NAMALWA (cell line): ENCODE data around the gene CTAGE6.
A peak's percentile ranks its signal among the peaks of the same experiment; 100 is the strongest.
"Not testable (repeated sequence)": the region's sequence is repeated elsewhere in the genome, so short reads cannot be mapped to it uniquely, and the experiment has no call there.

ENCODE experiments used
- DNase-seq: peaks from one replicate; pipeline ENCODE4 v3.0.0-alpha.2; 2015; ENCODE audit warnings: low spot score

The CTAGE6 gene

DNA sequence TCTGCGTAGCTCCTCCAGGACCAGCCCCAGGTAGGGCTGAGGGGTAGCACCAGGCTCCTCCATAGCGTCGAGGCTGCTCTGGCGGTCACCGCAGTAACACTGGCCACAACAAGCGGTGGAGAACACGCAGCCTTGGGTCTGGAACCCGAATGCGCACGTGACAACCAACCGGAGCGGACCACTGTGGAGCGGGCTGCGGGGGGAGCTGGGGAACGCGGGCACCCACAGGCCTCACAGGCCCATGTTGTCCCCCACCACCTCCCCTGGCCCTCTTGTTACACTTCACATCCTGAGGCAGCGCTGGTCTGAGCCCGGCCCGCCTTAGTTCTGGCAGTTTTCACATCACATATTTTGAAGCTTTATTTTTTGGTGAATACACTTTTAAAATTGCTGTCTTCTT, at the start of gene CTAGE6:
TSS of gene CTAGE6 (minus strand) at position 101 of the 400 bp plus-strand sequence. CDS start at position 63, 38 bp downstream.
- DNase-seq = not testable (repeated sequence)

GRCh38 chr7:143806664-143807071, 49.2 kb upstream of the CTAGE6 start:
- DNase-seq = not testable (repeated sequence)

- DNase-seq = not testable (repeated sequence)
Measured at GRCh38 chr7:143797896-143798290, 40.4 kb upstream of the CTAGE6 start.

- DNase-seq = not testable (repeated sequence)
Measured at GRCh38 chr7:143797119-143797895, 39.8 kb upstream of the CTAGE6 start.

GRCh38 chr7:143795653-143796052, 38.2 kb upstream of the CTAGE6 start:
- DNase-seq = not testable (repeated sequence)

DNA sequence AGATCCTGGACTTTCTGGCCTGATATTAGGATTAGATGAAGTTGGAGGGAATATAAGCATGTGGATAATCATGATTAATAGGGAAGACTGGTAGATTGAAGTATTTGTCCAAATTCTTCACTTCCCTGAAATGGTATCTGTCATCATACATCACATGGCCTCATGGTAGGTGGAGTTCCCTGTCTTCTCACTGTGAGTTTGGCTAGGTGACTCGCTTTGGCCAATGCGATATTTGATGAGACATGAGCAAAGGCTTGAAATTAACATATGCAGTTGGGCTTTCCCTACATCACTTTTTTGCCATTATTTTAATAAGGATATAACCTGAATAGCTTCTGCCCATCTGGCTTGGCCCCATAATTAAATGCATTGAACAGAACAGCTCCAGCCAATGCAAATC, 35.1 kb upstream of the CTAGE6 start:
- not testable (repeated sequence) for DNase-seq

GRCh38 chr7:143785415-143786182, 28.1 kb upstream of the CTAGE6 start:
- DNase-seq = not testable (repeated sequence)

DNA sequence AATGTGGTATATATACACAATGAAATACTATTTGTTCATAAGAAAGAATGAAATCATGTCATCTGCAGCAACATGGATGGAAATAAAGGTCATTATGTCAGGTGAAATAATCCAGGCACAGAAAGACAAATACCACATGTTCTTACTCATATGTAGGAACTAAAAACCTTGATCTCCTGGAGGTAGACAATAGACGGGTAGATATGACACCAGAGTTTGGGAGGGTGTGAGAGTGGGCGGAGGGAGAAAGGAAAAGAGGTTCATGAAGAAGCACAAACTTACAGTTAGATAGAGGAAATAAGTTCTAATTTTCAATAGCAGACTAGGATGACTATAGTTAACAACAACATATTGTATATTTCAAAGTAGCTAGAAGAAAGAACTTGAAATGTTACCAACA, 22.1 kb upstream of the CTAGE6 start:
- not testable (repeated sequence) for DNase-seq

DNA sequence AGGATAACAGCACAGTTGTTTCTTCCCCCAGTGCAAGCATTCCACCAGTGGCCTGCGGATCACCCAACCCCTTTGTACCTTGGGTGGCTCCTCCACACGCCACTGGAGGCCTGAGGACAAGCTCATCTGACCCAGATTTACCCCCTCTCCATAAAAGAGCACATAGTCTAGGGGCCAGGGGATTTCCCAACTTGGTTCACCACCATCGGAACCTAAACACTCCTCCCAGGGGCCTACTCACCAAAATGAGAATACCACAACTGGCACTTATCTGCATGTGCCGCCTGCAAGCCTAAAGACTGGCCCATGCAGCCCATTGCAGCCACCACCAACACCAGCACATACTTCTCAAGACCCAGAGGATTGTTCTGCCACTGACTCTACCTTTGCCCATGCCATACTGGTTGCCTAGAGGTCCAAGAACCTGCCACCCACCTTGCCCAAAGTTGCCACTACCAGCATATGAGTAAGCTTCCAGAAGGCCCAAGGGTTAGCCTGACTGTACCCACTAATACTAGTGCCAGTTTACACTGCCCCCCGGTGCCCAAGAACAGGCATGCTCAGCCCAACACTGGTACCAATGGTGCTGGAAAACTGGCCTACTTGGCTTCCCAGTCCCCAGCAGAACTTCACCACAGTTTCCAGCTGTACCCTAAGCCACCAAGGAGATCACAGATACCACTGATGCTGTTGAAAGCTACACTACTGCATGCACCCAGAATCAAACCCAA, 15.4 kb upstream of the CTAGE6 start:
- DNase-seq = not testable (repeated sequence)

DNA sequence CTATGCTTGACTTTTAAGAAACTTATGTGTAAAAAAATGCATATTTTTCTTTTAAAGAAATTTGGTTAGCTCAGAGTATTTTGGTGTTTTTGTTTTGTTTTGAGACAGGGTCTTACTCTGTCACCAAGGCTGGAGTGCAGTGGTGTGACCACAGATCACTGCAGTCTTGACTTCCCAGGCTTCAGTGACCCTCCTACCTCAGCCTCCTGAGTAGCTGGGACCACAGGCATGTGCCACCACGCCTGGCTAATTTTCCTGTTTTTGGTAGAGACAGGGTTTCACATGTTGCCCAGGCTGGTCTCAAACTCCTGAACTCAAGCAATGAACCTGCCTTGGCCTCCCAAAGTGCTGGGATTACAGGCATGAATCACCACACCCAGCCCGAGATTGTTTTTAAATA, 10.0 kb upstream of the CTAGE6 start:
- not testable (repeated sequence) for DNase-seq

GRCh38 chr7:143765678-143766077, 8.2 kb upstream of the CTAGE6 start:
- not testable (repeated sequence) for DNase-seq

DNA sequence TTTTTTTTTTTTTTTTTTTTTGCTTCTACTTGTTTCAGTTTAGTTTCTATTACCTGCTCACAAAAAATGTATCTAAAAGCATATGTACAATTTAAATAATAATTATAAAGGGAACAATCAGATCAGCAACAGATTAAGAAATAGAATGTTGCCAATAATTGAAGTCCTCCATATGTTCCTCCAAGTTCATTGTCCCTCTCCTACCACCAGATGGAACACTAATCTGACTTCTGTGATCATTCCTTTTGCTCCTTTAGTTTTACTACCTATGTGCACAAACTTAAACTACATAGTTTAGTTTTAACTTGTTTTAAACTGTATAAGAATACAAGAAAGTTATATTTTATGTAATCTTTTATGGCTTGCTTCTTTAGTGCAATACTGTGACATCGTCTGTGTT, 5.6 kb upstream of the CTAGE6 start:
- DNase-seq = not testable (repeated sequence)

DNA sequence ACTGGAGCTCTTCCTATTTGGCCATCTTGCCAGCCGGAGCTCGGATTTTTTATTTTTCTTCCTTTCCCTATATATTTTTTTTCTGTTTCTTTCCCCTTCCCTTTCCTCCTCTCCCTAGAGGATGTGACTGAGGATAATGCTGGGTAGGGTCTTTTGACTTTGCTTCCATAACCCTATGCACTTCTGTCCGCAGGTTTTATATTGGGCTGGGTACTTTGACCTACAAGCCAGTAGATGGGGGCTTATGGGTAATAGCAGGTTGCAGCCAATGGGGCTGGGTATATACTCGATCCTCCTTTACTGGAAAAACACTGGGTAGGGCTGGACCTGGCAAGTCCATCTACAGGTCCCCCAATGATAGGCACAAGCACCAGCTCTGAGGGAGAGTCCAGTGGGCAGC, 12.2 kb downstream of the CTAGE6 start:
- not testable (repeated sequence) for DNase-seq

DNA sequence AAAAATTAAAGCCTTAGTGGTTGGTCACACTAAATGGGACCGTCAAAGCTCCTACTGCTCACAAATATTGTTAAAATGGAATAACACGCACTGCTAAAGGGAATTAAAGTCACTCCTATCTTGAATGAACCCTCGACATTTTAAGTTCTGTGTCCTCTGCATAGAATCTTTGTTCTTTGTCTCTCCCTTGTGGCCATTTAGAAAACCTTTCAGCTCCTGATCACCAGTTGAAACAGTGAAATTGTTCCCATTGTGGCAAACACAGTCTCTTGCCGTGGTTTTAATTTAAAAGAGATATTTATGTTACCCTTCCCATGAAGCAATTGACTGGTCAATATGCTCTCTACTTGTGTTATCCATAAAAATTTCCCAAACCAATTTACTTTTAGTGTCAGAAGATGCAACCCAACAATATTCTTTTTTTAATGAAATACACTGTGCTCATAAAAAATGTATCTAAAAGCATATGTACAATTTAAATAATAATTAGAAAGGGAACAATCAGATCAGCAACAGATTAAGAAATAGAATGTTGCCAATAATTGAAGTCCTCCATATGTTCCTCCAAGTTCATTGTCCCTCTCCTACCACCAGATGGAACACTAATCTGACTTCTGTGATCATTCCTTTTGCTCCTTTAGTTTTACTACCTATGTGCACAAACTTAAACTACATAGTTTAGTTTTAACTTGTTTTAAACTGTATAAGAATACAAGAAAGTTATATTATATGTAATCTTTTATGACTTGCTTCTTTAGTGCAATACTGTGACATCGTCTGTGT, 20.3 kb downstream of the CTAGE6 start:
- peak; percentile 58 for DNase-seq

DNA sequence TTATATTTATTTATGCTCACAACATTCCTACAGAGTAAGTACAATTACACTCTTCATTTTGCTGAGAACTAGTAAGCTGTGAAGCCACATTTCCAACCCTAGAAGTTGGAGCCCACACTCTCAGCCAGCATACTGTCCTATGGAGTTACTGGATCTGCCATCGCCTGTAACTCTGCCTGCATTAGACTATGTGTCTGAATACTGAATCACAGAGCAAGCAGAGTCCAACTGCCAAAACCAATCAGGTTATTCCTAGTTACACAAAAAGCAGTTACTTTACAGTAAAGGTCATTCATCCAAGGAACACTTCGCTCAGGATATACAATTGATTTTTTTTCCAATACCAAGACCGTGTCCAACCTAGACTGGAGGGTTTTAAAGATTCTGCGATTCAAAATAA, 21.5 kb downstream of the CTAGE6 start:
- no peak for DNase-seq

- DNase-seq = no peak
Measured at GRCh38 chr7:143733876-143734275, 23.6 kb downstream of the CTAGE6 start.

DNA sequence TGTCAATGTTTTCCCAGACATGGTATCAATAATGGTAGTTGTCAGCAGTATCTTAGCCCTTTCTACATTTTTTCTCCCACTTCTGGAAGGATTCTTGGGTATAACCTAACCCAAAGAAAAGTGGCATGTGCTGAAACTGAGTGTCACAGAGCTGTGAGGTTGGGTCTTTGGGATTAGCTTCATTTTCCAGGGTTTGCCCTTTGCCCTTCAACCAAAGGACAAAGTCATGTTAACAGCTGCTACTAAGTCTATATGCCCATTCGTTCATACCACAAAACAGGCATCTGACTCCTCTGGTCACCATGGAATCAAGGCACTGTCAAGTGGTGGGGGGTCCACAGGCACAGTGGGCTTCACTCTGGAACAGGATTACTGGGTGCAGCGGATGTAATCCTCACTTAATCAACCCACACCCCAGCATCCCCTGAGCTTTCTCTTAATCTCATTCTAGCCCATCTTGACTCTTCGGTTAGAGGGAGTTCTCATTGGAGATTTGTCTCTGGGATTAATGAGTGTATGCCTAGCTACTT, 29.1 kb downstream of the CTAGE6 start:
- no peak for DNase-seq

- DNase-seq = not testable (repeated sequence)
Measured at GRCh38 chr7:143727561-143727960, 29.9 kb downstream of the CTAGE6 start.

GRCh38 chr7:143726143-143726542, 31.4 kb downstream of the CTAGE6 start:
- DNase-seq = not testable (repeated sequence)

DNA sequence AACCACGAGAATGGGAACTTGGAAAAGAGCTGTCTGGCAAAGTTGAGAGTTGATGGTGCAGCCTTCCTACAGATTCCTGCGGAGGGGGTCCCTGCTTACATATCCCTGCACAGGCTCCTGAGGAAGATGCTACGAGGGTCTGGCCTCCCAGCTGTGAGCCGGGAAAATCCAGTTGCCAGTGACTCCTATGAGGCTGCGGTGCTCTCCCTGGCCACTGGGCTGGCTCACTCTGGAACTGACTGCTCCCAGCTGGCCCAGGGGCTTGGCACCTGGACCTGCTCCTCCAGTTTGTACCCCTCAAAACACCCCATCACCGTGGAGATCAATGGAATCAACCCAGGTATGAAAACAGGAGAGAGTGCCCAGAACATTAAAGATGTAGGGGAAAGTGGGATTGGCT, 37.2 kb downstream of the CTAGE6 start:
- not testable (repeated sequence) for DNase-seq

GRCh38 chr7:143715543-143716193, 41.8 kb downstream of the CTAGE6 start:
- not testable (repeated sequence) for DNase-seq
